DMS53 (cell line): ENCODE data around the gene DEFB121.
"Not testable (repeated sequence)": the region's sequence is repeated elsewhere in the genome, so short reads cannot be mapped to it uniquely, and the experiment has no call there.

ENCODE experiments used
- DNase-seq: peaks from one replicate; lab custom pipeline; 2025; lab: John Stamatoyannopoulos, UW

Gene DEFB121

GRCh38 chr20:31406115-31406514 is at the start of gene DEFB121:
DEFB121 (minus strand) TSS chr20:31406215; CDS start chr20:31406152, 63 bp downstream.
- DNase-seq: no peak

GRCh38 chr20:31454361-31454760 is 48.3 kb upstream of the DEFB121 start:
- DNase-seq: no peak

- no peak for DNase-seq
These were observed 46.6 kb upstream of the DEFB121 start for GRCh38 chr20:31452575-31452974.

GRCh38 chr20:31449511-31450414 is 43.7 kb upstream of the DEFB121 start:
- no peak for DNase-seq

- no peak for DNase-seq
These were observed 40.2 kb upstream of the DEFB121 start for GRCh38 chr20:31446084-31446819.

GRCh38 chr20:31440012-31440659 is 34.1 kb upstream of the DEFB121 start, which contains the start of gene DEFB123:
DEFB123 (plus strand) TSS chr20:31440632; CDS start chr20:31440699, 67 bp downstream.
- no peak for DNase-seq

- DNase-seq: no peak
These were observed 24.6 kb upstream of the DEFB121 start for GRCh38 chr20:31430568-31431115.

GRCh38 chr20:31427576-31427975 is 21.6 kb upstream of the DEFB121 start:
- DNase-seq: not testable (repeated sequence)

- not testable (repeated sequence) for DNase-seq
These were observed 21.0 kb upstream of the DEFB121 start for GRCh38 chr20:31426891-31427551.

GRCh38 chr20:31425797-31426196 is 19.8 kb upstream of the DEFB121 start:
- no peak for DNase-seq

GRCh38 chr20:31418307-31418706 is 12.3 kb upstream of the DEFB121 start:
- no peak for DNase-seq

- DNase-seq: no peak
These were observed 9.6 kb upstream of the DEFB121 start for GRCh38 chr20:31415653-31416052.

GRCh38 chr20:31414381-31414780 is 8.4 kb upstream of the DEFB121 start:
- DNase-seq: no peak

- no peak for DNase-seq
These were observed 4.0 kb upstream of the DEFB121 start for GRCh38 chr20:31410011-31410410.

GRCh38 chr20:31403886-31404285 is 2.1 kb downstream of the DEFB121 start:
- no peak for DNase-seq

- no peak for DNase-seq
These were observed 11.1 kb downstream of the DEFB121 start for GRCh38 chr20:31394900-31395299.

- DNase-seq: no peak
These were observed 13.2 kb downstream of the DEFB121 start for GRCh38 chr20:31392836-31393235.

GRCh38 chr20:31390490-31390889 is 15.5 kb downstream of the DEFB121 start, which contains the start of gene DEFB119:
DEFB119 (minus strand) TSS chr20:31390590; CDS start chr20:31390483, 107 bp downstream.
- no peak for DNase-seq

- no peak for DNase-seq
These were observed 31.7 kb downstream of the DEFB121 start for GRCh38 chr20:31374346-31374745.

GRCh38 chr20:31368301-31368700 is 37.7 kb downstream of the DEFB121 start, which contains the start of gene DEFB118:
DEFB118 (plus strand) TSS chr20:31368601; CDS start chr20:31368651, 50 bp downstream.
- DNase-seq: no peak

- not testable (repeated sequence) for DNase-seq
These were observed 41.7 kb downstream of the DEFB121 start for GRCh38 chr20:31364272-31364671.
